CD4-positive, alpha-beta T cell treated with Interleukin-17A for 4 hours (primary cell): ENCODE data around the gene GLT6D1.

Experiments
- DNase-seq: peaks from one replicate; pipeline ENCODE4 v3.0.0-alpha.2; 2020; ENCODE audit warnings: mixed read lengths

The GLT6D1 gene

GRCh38 chr9:135582966-135583687 lies 56.2 kb downstream of the GLT6D1 start:
- DNase-seq, result no peak

DNA sequence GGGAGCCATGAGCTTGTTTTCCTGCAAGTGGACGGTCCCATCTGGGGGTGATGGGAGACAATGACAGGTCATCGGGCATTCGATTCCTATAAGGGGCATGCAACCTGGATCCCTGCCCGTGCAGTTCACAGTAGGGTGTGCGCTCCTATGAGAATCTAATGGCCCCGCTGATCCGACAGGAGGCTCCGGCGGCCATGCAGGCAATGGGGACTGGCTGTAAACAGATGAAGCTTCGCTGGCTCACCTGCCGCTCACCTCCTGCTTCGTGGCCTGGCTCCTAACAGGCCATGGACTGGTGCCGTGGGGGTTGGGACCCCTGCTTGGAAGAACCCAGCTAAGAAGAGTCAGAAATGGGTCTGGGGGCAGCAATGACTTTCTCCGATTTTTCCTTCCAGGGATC lies 56.8 kb downstream of the GLT6D1 start:
- no peak for DNase-seq

- DNase-seq, result no peak
Measured at GRCh38 chr9:135581636-135582426, 57.5 kb downstream of the GLT6D1 start.

DNA sequence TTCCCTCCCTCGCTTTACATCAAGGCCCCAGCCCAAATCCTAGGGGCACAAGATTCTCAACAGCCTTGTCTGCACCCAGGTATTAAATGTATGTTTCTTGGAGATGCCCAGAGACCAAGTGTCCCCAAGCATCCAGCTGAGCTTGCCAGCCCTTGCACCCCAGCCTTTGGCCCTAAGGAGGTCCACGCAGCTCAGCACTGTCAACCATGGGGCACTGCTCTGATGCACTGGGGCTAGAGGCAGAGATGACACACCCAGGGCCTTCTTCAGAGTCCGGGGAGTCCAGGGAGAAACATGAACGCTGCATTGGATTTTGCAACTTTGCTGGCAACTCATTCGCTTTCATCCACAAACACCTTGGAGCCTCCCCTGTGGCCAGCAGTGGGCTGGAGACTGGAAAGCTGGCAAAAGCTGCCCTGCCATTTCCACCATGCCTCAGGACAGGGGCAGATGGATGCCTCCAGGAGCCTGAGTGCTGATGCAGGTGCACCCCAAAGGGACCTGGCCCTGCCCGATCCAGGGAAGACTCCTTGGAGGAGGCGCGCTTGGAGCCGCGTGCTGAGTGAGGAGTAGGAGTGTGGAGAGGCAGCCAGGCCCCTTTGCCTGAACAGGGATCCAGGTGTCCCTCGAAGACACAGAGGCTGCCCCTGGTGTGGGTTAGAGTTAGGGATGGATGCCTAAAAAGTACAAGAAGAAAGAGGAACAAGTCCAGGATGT lies 58.5 kb downstream of the GLT6D1 start:
- no peak for DNase-seq

GRCh38 chr9:135579889-135580660 lies 59.3 kb downstream of the GLT6D1 start:
- DNase-seq, result no peak

GRCh38 chr9:135579356-135579755 lies 60.0 kb downstream of the GLT6D1 start:
- DNase-seq, result no peak

DNA sequence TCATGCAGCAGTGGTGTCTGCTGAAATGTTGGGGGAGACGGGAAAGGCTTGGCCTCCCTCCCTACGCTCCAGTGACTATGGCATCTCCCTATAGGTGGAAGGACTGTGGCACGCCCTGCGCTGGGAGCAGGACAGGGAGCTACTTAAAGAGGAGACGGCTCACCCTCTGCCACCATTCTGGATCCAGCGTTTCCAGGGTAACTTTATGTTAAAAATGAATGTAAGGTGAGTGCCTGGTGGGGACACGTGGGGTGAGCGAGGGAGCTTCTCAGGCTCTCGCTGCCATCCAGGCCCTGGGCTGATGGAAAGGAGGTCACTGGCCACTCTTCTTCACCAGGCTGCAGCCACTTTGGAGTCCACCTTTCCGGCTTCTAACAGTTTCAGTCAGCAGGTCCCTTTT lies 62.1 kb downstream of the GLT6D1 start:
- DNase-seq, result no peak

GRCh38 chr9:135575995-135576631 lies 63.2 kb downstream of the GLT6D1 start:
- DNase-seq, result no peak

- no peak for DNase-seq
Measured at GRCh38 chr9:135574943-135575342, 64.4 kb downstream of the GLT6D1 start.

DNA sequence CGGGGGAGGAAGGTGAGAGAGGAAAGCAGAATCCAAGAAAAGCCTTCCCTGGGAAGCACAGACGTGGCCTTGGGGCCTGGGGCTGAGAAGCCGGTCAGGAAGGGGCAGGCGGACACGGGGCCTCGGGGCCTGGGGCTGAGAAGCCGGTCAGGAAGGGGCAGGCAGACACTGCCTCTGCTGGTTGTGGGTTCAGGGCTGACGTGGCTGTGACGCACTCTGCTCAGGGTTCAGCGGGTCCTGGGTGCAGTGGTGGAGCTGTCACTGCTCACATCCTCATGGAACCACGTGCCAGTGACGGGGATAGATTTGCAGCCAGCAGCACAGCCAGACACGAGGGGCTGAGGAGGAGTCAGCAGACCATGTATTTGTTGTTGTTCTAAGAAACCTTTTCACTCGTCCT lies 65.0 kb downstream of the GLT6D1 start:
- no peak for DNase-seq
